Fibroblast of skin of left biceps (primary cell): ENCODE measurements around the gene CRYM.
"Not testable (repeated sequence)": the region's sequence is repeated elsewhere in the genome, so short reads cannot be mapped to it uniquely, and the experiment has no call there.

ENCODE experiments used
- DNase-seq, 2 experiments: peaks; one replicate each; pipeline ENCODE4 v3.0.0-alpha.2; 2013; ENCODE audit warnings: low read depth in 2 of 2

CRYM gene

DNA sequence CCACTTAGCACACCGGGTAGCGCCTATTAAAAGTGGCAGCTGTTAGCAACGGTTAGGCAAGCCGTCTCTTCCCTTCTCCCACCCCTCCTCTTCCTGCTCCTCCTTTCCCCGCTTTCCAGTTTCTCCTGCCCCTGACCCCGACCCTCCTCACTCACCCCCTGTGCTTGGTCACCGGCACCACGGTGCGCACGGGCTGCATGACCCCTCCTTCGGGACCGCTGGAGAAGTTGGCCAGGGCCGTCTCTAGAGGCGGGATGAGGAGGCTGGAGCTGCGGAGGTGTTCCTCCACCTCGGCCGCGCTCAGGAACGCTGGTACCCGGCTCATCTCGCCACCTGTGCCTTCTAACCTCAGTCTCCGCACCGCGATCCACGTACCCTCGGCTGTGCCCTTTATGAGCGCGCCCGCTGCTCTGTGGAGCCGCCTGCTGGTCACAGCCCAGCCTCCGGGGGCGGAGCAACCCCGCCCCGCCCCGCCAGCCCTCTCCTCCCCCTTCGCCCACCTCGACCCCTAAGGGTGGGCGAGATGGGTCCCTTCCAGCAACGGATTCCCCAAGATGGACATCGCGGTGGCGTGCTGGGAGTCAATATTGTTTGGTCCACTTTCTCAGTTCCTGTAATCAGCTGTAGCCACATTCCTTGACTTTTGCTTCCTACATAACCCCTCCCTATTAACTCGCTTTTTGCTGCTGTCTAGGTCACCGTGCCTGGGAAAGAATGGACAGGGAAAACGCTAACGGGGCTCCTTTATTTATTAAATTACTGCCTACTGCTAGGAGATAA lies at the start of gene CRYM:
CRYM (minus strand) TSS at position 364 of the 780 bp plus-strand sequence; CDS start at position 325, 39 bp downstream.
- no peak for DNase-seq

DNA sequence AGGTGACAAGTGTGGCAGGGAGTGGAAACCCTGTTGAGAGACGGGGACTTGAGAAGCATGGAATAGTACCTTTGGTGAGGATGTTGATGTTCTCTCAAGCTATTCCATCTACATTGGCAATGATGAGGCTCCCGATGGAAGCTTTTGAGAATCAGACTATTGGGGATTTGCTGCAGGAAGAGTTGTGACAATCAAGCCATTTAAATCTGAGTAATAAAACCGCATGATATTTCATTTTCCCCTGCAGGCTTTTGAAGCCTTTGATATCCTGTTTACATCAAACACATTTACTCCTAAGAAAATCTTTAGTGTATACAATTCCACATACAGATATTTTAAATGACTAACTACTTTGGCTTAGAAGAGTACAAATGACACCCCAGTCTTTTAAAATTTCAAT lies 49.0 kb upstream of the CRYM start:
- DNase-seq: no peak

DNA sequence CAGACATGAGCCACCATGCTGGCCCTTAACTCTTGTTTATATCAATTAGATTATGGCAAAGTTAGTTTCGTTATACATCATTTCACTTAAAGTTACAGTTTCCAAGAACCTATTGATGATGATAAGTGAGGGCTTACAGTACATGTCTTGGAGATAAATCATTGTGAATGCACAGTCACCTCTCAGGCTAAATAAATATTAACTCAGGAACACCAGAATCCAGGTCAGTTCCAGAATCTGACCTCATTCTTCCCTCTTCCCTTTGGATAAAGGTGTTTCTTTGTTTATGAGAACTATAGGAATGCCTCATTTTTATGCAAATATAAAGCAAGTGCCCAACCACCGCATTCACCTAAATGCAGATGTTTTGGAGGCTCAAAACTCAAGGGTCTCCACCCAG lies 48.4 kb upstream of the CRYM start:
- no peak for DNase-seq

DNA sequence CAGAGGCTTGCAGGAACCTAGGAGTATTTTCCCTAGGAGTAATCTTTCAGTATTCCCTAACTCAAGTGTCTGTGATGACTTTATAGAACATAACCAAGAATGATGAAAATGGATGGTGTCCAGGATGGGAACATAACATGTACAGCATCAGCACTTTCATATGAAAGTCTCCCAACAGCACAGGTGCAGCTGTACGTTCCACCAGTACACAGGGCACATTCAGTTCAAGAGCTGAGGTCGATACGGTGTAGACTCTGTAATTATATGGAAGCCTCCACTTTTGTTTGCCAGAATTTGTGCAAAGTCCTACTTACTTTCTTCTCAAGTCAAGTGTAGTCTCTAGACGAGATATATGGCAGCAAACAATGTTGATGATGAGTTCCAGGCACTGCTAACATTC lies 46.2 kb upstream of the CRYM start:
- DNase-seq: no peak

DNA sequence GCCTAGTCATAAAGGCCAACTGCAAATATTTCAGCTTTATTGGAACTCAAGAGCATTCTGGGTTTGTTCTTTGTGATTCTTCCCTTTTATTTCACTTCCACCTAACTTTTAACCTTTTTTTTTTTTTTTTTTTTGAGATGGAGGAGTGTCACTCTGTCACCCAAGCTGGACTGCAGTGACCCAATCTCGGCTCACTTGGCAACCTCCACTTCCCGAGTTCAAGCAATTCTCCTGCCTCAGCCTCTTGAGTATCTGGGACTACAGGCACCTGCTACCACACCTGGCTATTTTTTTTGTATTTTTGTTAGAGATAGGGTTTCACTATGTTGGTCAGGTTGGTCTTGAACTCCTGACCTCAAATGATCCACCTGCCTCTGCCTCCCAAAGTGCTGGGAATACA lies 44.2 kb upstream of the CRYM start:
- DNase-seq: not testable (repeated sequence)

DNA sequence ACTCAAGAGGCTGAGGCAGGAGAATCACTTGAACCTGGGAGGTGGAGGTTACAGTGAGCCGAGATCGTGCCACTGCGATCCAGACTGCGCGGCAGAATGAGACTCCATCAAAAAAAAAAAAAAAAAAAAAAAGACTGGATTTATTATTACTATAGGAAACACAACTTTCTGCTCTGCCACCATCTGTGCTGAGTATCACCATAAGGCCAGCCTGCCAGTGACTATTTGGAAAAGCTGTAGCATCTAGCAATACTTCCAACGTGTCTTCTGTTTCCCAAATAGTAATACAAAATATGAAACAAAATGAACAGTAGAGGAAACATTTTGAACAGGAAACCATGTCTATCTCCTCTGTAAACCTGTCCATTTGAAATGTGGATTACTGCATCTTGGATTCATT lies 43.6 kb upstream of the CRYM start:
- DNase-seq: no peak

DNA sequence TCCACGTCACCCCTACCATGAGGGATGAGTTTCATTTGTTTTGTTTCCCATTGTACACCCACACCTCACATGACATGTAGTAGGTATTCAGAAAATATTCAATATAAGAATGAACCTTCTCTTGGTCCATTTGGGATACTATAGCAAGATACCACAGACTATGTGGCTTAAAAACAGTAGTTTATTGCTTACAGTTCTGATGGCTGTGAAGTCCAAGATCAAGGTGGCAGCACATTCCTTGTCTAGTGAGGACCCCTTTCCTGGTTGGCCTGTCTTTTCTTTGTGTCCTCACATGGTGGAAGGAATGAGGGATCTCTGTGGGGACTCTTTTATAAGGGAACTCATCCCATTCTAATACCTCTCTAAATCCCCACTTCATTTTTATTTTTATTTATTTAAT lies 36.2 kb upstream of the CRYM start:
- DNase-seq: no peak

DNA sequence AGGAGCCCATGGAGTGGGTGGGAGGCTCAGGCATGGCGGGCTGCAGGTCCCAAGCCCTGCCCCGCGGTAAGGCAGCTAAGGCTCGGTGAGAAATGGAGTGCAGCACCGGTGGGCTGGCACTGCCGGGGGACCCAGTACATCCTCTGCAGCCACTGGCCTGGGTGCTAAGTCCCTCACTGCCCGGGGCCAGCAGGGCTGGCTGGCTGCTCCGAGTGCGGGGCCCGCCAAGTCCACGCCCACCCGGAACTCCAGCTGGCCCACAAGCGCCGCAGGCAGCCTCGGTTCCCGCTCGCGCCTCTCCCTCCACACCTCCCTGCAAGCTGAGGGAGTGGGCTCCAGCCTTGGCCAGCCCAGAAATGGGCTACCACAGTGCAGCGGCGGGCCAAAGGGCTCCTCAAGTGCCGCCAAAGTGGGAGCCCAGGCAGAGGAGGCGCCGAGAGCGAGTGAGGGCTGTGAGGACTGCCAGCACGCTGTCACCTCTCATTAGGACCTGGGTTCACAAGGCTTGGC lies 34.8 kb upstream of the CRYM start:
- not testable (repeated sequence) for DNase-seq

DNA sequence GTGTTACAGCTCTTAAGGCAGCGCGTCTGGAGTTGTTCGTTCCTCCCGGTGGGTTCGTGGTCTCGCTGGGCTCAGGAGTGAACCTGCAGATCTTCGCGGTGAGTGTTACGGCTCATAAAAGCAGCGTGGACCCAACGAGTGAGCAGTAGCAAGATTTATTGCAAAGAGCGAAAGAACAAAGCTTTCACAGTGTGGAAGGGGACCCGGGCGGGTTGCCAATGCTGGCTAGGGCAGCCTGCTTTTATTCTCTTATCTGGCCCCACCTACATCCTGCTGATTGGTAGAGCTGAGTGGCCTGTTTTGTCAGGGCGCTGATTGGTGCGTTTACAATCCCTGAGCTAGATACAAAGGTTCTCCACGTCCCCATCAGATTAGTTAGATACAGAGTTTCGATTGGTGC lies 34.0 kb upstream of the CRYM start:
- DNase-seq: not testable (repeated sequence)

DNA sequence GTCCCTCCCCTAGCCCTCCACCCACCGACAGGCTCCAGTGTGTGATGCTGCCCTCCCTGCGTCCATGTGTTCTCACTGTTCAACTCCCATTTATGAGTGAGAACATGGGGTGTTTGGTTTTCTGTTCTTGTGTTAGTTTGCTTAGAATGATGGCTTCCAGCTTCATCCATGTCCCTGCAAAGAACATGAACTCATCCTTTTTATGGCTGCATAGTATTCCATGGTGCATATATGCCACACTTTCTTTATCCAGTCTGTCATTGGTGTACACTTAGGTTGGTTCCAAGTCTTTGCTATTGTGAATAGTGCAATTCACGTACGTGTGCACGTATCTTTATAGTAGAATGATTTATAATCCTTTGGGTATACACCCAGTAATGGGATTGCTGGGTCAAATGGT lies 28.6 kb upstream of the CRYM start:
- DNase-seq: not testable (repeated sequence)

DNA sequence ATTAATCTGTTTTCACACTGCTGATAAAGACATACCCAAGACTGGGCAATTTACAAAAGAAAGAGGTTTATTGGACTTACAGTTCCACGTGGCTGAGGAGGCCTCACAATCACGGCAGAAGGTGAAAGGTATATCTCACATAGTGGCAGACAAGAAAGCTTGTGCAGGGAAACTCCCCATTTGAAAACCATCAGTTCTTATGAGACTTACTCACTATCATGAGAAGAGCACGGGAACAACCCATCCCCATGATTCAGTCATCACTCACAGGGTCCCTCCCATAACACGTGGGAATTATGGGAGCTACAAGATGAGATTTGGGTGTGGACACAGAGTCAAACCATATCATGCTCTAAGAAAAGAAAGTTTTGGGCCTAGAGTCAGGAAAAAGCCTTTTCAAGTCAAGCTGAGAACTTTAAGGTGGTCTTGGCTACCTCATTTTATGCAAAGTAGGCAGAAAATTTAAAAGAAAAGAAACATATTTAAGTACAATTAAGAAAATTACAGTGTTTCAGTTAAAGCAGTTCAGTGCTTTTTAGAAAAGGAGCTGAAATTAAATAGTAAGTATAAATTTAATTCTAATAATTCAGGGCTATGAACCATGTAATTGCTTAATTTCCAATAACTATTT lies 24.9 kb upstream of the CRYM start:
- DNase-seq: no peak

DNA sequence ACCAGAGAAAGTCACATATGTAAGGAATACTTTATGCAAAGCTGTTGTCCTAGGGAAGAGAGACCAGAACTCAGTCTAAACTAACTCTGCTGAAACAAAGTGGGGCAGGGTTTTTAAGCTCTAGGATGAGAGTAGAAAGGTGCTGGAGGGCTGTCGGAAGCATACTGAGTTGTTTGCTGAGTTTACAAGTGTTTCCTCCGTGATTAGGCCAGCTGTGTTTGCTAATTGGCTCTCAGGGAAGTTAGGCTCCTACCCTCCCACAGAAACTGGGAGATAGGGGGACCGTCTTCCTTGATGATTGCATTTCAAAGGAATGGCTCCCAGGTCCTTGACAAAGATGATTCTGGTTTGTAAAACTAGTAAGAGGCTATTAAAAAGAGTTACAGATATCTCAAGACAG lies 24.4 kb upstream of the CRYM start:
- DNase-seq: no peak

DNA sequence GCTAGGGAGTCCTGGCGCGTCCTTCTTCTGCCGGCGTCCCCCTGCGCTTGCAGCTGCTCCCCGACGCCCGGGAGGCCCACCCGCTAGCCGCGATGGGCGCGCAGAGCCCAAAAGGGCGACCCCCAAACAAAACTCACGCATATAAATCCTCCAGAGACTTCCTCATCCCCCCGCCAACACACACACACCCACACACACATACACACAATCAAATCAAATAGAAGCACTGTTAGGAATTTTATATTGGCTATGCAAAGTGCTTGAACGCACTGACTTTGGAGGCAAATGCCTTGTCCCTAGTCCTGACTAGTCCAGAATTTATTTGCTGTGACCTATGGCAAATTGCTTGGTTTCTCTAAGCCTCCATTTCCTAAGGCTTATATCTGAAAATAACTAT lies 23.8 kb upstream of the CRYM start:
- no peak for DNase-seq

DNA sequence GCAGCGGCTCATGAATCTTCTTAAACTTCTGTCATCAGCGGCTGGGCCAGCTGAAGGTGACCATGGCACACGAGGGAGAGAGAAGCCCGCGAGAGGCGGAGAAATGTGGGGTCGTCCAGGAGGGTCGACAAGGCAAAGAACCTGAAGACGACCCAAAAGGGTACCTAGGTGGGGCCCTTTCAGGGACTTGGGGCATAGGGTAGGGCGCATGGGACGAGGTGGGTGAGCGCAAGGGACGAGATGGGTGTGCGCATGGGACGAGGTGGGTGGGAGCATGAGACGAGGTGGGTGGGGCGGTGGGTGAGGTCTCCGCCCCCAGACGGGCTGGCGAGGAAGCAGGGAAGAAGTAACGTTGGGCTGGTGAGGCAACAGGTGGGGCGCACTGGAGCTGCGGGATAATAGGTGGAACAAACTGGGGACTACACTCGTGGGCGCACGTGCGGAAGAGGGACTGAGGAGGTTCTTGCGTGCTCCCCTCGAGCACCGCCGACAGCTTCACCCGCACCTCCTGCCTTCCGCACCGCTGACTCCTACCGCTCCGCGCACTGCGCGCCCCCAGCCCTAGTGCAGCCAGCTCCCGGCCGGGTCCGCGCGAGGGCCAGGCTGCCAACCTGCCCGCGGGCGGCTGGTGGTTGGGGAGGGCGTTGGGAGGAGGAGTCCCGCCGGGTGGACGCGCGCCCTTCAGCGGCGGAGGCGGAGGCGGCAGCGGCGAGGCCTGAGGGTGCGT lies 23.2 kb upstream of the CRYM start:
- no peak for DNase-seq

DNA sequence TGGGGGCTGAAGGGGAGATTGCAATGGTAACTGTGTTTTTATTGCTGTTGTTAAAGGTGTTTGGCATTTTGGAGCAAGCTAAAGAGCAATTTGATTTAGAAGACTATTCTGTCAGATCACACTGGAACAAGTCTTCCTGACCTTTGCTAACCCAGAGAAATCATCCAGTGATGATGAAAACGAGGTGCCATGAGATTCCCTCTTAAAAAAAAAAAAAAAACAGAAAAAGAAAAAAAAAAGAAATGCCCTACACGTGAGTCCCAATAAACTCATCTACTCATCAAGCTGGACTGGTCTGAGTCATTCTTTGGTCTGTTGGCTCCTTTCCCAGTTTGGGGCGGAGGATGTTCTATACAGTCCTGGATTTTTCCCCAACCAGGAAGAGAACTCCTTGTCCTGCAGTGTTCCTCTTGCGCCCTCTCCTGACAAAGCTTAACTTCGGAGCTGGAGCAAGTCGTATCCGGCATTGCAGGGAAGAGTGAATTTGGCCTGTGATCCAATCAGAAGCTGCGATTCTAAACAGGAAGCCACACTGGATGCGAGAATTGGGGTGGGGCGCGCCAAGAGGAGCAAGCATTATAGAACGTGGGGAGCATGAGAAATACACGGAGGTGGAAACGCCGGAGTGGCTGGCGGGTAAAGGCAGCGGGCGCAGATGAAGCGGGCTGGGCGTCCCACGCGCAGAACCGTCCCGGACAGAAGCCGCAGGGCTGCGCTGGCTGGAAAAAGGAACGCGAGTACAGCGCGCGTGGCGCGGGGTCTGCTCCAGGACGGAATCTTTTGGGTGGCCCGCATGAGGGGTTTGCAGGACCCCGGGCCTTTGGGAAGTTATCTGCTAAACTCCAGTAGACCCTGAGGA lies 22.4 kb upstream of the CRYM start:
- peak; percentile 99 to 100 for DNase-seq

DNA sequence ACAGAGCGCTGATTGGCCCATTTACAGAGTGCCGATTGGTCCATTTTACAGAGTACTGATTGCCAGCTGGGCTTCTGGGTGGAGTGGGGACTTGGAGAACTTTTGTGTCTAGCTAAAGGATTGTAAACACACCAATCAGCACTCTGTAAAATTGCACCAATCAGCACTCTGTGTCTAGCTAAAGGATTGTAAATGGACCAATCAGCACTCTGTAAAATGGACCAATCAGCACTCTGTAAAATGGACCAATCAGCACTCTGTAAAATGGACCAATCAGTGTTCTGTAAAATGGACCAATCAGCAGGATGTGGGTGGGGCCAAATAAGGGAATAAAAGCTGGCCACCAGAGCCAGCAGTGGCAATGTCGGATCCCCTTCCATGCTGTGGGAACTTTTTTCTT lies 11.7 kb upstream of the CRYM start:
- not testable (repeated sequence) for DNase-seq

DNA sequence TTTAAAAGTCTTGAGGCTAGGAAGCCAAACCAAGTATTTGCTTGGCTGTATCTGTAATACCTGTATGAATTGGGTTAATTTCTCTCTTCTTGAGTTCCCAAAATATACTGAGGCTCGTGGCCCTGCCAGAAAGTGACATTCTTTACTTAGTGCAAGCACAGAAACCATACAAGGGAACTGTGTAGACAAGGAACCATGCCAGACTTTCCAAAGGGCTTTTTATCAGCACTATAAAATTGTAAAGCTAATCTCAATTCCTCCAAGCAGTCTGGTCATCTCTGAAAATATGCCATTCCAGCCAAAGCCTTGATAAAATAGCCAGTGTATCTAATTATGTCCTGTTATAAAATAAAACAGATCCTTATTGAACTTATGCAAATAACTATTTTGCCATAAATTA lies 7.2 kb upstream of the CRYM start:
- DNase-seq: no peak

DNA sequence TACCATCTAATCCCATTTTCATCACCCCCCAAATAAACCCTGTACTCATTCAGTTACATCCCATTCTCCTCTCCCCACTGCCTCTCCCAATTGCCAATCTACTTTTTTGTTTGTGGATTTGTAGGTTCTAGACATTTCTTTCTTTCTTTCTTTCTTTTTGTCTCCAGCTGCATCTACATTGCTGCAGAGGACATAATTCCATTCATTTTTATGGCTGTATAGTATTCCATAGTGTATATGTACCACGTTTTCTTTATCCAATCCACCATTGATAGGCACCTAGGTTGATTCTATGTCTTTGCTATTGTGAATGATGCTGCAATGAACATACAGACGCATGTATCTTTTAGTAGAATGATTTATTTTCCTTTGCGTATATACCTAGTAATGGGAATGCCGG lies 6.3 kb upstream of the CRYM start:
- DNase-seq: no peak

DNA sequence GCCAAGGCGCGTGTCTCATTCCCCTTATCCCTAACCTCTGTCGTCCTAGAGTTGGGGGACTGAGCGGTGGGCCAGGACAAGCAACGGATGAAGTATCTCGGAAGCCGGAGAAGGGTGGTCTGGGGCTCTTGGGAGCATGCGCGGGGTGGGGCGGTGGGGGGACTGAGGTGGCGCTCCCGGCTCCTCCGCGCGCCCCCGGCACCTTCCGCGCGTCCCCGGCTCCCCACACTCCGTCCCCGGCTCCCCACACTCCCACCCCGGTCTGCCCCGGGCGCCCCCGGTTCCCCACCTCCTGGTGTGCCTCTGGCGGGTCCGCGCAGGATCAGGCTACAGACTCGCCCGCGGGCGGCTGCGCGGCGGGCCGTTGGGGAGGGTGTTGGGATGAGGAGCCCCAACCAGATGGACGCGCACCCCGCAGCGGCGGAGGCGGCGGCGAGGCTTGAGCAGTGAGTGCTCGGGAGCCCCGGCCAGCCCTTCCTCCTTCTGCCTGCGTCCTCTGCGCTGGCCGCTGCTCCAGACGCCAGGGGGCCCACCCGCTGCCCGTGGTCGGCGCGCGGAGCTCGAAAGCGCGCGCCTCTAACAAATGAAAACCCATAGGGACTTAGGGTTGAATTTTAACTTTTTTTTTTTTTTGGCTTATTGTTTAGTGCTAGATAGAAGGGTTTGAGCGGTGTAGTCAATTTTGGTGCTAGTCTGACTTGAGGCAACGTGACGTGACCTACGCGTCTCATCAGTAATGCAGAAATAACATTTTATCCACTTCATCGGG lies 5.6 kb upstream of the CRYM start:
- DNase-seq: no peak

DNA sequence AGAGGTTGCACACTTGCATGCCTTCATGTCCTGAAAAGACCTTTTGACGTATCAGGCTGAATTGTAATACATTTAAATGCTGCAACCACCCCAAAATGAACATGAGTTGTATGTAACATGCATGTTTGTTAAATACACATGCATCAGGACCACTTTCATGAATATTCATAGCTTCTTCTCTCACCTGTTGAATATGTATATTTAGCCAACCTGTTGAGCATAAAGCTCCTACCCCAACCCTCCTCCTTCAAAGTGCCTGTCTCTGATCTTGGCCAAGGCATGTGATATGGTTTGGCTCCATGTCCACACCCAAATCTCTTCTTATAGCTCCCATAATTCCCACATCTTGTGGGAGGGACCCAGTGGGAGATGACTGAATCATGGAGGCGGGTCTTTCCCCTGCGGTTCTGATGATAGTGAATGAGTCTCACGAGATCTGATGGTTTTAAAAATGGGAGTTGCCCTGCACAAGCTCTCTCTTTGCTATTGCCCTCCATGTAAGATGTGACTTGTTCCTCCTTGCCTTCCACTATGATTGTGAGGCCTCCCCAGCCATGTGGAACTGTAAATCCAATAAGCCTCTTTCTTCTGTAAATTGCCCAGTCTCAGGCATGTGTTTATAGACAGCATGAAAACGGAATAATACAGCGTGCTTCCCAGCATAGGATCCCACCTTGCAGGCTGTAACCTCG lies 3.8 kb upstream of the CRYM start:
- no peak for DNase-seq
